ENCODE measurements around the gene IL11.

GRCh38 chr19:55341171-55341588, 29.1 kb downstream of the IL11 start:
- TF ChIP-seq POLR2AphosphoS5 (IDR thresholded peaks at IDR 0.05; ENCODE audit: low read depth, low read length) (no peak; the same call in 1 of the 2 replicates), SIN3A (IDR thresholded peaks at IDR 0.05; ENCODE audit: borderline replicate concordance, insufficient read depth, low read length) (no peak)
